Fibroblast of lung (primary cell): ENCODE measurements around the gene MYL2. TPM values are rescaled to one million over a fixed set of nuclear protein-coding genes. Genes with fewer than 3 reads are reported as not detected.
A peak's percentile ranks its signal among the peaks of the same experiment; 100 is the strongest.

Experiments used
- DNase-seq, 2 donors: peaks; one replicate each; pipeline versions ENCODE4 v3.0.0 to v3.0.0-alpha.2; 2010; ENCODE audit warnings: low read depth in 2 of 2
- H2AFZ ChIP-seq: 2 replicates; pipeline ENCODE4 v1.5.1; 2012; ENCODE audit warnings: low read length, control low read depth, inconsistent platforms
- H3K27ac ChIP-seq: 2 replicates; pipeline ENCODE4 v1.5.1; 2011; ENCODE audit warnings: low read length, control low read depth; ENCODE audit not compliant: insufficient read depth
- H3K27me3 ChIP-seq: 2 replicates; pipeline ENCODE4 v1.5.1; 2011; ENCODE audit warnings: mild to moderate bottlenecking, low read length; ENCODE audit not compliant: control insufficient read depth, insufficient read depth
- H3K36me3 ChIP-seq: 2 replicates; pipeline ENCODE4 v1.5.1; 2011; ENCODE audit warnings: low read length; ENCODE audit not compliant: control insufficient read depth, insufficient read depth
- H3K4me1 ChIP-seq: 2 replicates; pipeline ENCODE4 v1.5.1; 2011; ENCODE audit warnings: low read length; ENCODE audit not compliant: control insufficient read depth, insufficient read depth; ENCODE audit errors: extremely low read depth
- H3K4me2 ChIP-seq: 2 replicates; pipeline ENCODE4 v1.5.1; 2011; ENCODE audit warnings: low read length, control low read depth; ENCODE audit not compliant: insufficient read depth; ENCODE audit errors: extremely low read depth
- H3K4me3 ChIP-seq, 4 experiments: fragments of 200-600 bp in 1 of 4; sonication (generic) in 1 of 4; replicated peaks in 1 of 4; 2 replicates each; pipeline ENCODE4 v1.5.1; 2011 to 2016; ENCODE audit warnings: low read length in 4 of 4, low read depth in 3 of 4, mild to moderate bottlenecking in 3 of 4, control low read depth in 2 of 4, inconsistent platforms in 1 of 4, mixed read lengths in 1 of 4; ENCODE audit not compliant: insufficient read depth in 1 of 4; ENCODE audit errors: control extremely low read depth in 1 of 4
- H3K79me2 ChIP-seq: 2 replicates; pipeline ENCODE4 v1.5.1; 2012; ENCODE audit warnings: mild to moderate bottlenecking, low read length, inconsistent platforms; ENCODE audit not compliant: control insufficient read depth, insufficient read depth
- H3K9ac ChIP-seq: 2 replicates; pipeline ENCODE4 v1.5.1; 2011; ENCODE audit warnings: mild to moderate bottlenecking, low read length, control low read depth; ENCODE audit not compliant: insufficient read depth
- H3K9me3 ChIP-seq: 2 replicates; pipeline ENCODE4 v1.5.1; 2012; ENCODE audit warnings: low read depth, low read length; ENCODE audit not compliant: control insufficient read depth, insufficient read depth
- H4K20me1 ChIP-seq: 2 replicates; pipeline ENCODE4 v1.5.1; 2011; ENCODE audit warnings: low read length; ENCODE audit not compliant: control insufficient read depth, insufficient read depth; ENCODE audit errors: extremely low read depth
- EZH2 ChIP-seq: IDR thresholded peaks from 2 replicates; pipeline ENCODE4 v1.5.1; 2012; ENCODE audit warnings: low read length, control low read depth, mild to moderate bottlenecking; ENCODE audit errors: missing control alignments
- polyA plus RNA-seq, 2 donors: library from polyadenylated mRNA; depleted of rRNA in 1 of 2; stranded (reverse) in 1 of 2; unstranded in 1 of 2; fragments of >200 nt; gene quantifications; 2 replicates each; pipeline ENCODE4 v1.2.1, GENCODE V29; 2011 to 2012; ENCODE audit warnings: missing spikeins in 1 of 2
- total RNA-seq: library from RNA; depleted of rRNA; stranded (reverse); fragments of >200 nt; gene quantifications from 2 replicates; pipeline ENCODE4 v1.2.1, GENCODE V29; 2014
- TF ChIP-seq, protein P1 (sequence below), 2 donors: IDR thresholded peaks in 1 of 2; conservative IDR thresholded peaks in 1 of 2; 1 replicate in 1 of 2; 2 replicates in 1 of 2; pipeline ENCODE4 v1.5.1; 2011 to 2012; ENCODE audit warnings: low read length in 2 of 2, control low read depth in 1 of 2, inconsistent platforms in 1 of 2, low read depth in 1 of 2, mild to moderate bottlenecking in 1 of 2

Gene MYL2
- total and polyA plus RNA-seq, 2 donors (not counting 1 experiment from before 2014, with no cell fraction given), result not detected

DNA sequence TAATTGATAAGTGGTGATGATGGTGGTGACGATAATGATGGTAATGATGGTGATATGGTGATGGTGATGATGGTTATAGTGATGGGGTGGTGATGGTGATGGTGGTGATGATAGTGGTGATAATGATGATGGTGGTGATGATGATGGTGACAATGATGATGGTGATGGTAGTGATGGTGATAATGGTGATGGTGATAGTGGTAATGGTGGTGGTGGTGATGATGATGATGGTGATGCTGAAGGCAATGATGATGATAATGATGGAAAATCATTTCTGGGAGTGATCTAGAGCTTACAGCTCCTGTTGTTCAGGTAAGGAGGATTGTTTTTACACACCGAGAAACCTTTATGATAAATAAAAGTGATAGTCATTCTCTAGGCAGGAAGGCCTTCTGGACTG lies 39.7 kb downstream of the MYL2 start:
- no peaks in the 10 kb centered on the region for H3K79me2 ChIP-seq
- no peak overlapping the region for H3K4me3 ChIP-seq
- H3K27ac ChIP-seq, result no peak overlapping the region
- H2AFZ ChIP-seq, result no peak overlapping the region
- no peaks in the 10 kb centered on the region for H3K9me3 ChIP-seq
- no peaks in the 10 kb centered on the region for H3K4me1 ChIP-seq
- DNase-seq, result no peak
- TF ChIP-seq, protein P1, sequence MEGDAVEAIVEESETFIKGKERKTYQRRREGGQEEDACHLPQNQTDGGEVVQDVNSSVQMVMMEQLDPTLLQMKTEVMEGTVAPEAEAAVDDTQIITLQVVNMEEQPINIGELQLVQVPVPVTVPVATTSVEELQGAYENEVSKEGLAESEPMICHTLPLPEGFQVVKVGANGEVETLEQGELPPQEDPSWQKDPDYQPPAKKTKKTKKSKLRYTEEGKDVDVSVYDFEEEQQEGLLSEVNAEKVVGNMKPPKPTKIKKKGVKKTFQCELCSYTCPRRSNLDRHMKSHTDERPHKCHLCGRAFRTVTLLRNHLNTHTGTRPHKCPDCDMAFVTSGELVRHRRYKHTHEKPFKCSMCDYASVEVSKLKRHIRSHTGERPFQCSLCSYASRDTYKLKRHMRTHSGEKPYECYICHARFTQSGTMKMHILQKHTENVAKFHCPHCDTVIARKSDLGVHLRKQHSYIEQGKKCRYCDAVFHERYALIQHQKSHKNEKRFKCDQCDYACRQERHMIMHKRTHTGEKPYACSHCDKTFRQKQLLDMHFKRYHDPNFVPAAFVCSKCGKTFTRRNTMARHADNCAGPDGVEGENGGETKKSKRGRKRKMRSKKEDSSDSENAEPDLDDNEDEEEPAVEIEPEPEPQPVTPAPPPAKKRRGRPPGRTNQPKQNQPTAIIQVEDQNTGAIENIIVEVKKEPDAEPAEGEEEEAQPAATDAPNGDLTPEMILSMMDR (conservative IDR thresholded peaks at IDR 0.05 in 1 of 2, IDR thresholded peaks at IDR 0.05 in 1 of 2; ENCODE audit: low read depth in 1 of 2, low read length in 2 of 2), result no peak
- no peak for TF ChIP-seq EZH2
- H4K20me1 ChIP-seq, result no peaks in the 10 kb centered on the region
- H3K36me3 ChIP-seq, result no peaks in the 10 kb centered on the region
- no peak overlapping the region for H3K9ac ChIP-seq
- H3K4me2 ChIP-seq, result no peak overlapping the region
- no peaks in the 10 kb centered on the region for H3K27me3 ChIP-seq

DNA sequence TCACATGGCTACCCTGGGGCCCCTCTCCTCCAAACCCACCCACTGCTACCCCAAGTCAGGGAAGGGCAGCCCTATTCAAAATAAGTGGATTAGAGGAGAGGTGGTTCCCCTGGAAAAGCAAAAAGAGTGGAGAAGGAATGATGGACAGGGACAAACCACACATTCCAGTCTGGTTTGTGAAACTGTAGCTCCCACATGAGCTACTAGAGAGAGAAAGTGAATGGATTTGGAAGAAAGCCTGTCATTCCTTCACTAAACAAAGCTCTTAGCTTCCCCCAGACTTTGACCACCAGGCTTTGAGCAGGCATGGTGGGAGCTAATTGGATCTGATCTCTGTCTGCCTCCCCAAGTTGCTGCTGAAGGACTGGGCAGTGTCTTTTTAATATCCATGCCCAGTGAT lies 45.6 kb downstream of the MYL2 start:
- Histone ChIP-seq H3K79me2 (no peaks in the 10 kb centered on the region), H4K20me1 (no peaks in the 10 kb centered on the region), H3K9me3 (no peaks in the 10 kb centered on the region), H3K4me3 (no peak overlapping the region), H3K27ac (no peak overlapping the region), H3K27me3 (no peaks in the 10 kb centered on the region), H3K4me1 (no peaks in the 10 kb centered on the region), H3K36me3 (no peaks in the 10 kb centered on the region), H3K4me2 (no peak overlapping the region), H3K9ac (no peak overlapping the region), H2AFZ (no peak overlapping the region)
- peak in 1 of 2 donors; percentile 23 for DNase-seq
- no peak for TF ChIP-seq EZH2
- TF ChIP-seq, protein P1 (conservative IDR thresholded peaks at IDR 0.05 in 1 of 2, IDR thresholded peaks at IDR 0.05 in 1 of 2; ENCODE audit: low read depth in 1 of 2, low read length in 2 of 2), result no peak

DNA sequence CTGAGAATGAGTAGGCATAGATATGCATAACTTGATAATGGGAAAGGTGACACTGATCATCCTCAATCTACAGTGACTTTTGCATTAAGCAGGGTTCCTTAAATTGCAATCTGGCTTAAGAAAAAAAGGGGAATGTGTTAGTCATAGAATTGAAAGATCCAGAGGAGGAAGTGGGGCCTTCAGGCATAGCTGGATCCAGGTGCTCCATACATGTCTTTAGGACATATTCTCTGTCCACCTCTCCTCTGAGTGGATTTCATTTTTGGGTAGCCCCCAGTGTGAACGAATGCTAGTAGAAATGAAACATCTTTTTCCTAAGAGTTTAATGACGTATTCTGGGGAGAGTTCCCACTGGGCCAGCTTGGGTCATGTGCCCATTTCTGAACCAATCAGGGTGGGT lies 46.0 kb downstream of the MYL2 start:
- no peak overlapping the region for H2AFZ ChIP-seq
- no peaks in the 10 kb centered on the region for H3K4me1 ChIP-seq
- TF ChIP-seq EZH2, result no peak
- TF ChIP-seq, protein P1 (conservative IDR thresholded peaks at IDR 0.05 in 1 of 2, IDR thresholded peaks at IDR 0.05 in 1 of 2; ENCODE audit: low read depth in 1 of 2, low read length in 2 of 2), result no peak
- no peaks in the 10 kb centered on the region for H3K36me3 ChIP-seq
- H3K79me2 ChIP-seq, result no peaks in the 10 kb centered on the region
- H3K4me3 ChIP-seq, result no peak overlapping the region
- H4K20me1 ChIP-seq, result no peaks in the 10 kb centered on the region
- H3K27me3 ChIP-seq, result no peaks in the 10 kb centered on the region
- H3K27ac ChIP-seq, result no peak overlapping the region
- no peaks in the 10 kb centered on the region for H3K9me3 ChIP-seq
- no peak overlapping the region for H3K9ac ChIP-seq
- no peak for DNase-seq
- no peak overlapping the region for H3K4me2 ChIP-seq
